H1 (cell line): ENCODE data around the gene NLK. TPM values are rescaled to one million over a fixed set of nuclear protein-coding genes. Genes with fewer than 3 reads are reported as not detected.

Experiments used
- CTCF ChIA-PET: fragments of 300-600 bp; sonication (Branson Sonifier 250); formaldehyde crosslinking; loops from one replicate; lab custom pipeline; 2021; ENCODE audit not compliant: partially characterized antibody; lab: Charles Lee
- POLR2A ChIA-PET: fragments of 300-600 bp; sonication (Branson Sonifier 250); formaldehyde crosslinking; loops from one replicate; lab custom pipeline; 2021; ENCODE audit warnings: inconsistent platforms; ENCODE audit not compliant: partially characterized antibody; lab: Charles Lee
- DNase-seq, 2 experiments: peaks; one replicate each; pipeline versions ENCODE4 v3.0.0 to v3.0.0-alpha.2; 2010 to 2022; ENCODE audit warnings: low spot score in 2 of 2, low read depth in 1 of 2, mixed read lengths in 1 of 2
- FAIRE-seq: peaks from 2 replicates; lab custom pipeline; 2011; peaks lifted over from hg19 to GRCh38; lab: Jason Lieb, UNC
- H2AFZ ChIP-seq: 2 replicates; pipeline ENCODE4 v1.8.1; 2012; ENCODE audit warnings: low read length, inconsistent platforms
- H2AK5ac ChIP-seq: 2 replicates; pipeline ENCODE4 v1.6.1; 2013; ENCODE audit warnings: low read depth, low read length
- H2BK120ac ChIP-seq: replicated peaks from 2 replicates; pipeline ENCODE3; 2013; ENCODE audit warnings: low read depth, low read length, inconsistent platforms
- H2BK12ac ChIP-seq: 2 replicates; pipeline ENCODE4 v1.6.1; 2013; ENCODE audit warnings: low read depth, low read length
- H2BK15ac ChIP-seq: 2 replicates; pipeline ENCODE4 v1.6.1; 2013; ENCODE audit warnings: low read length
- H2BK20ac ChIP-seq: 2 replicates; pipeline ENCODE4 v1.6.1; 2013; ENCODE audit warnings: low read length
- H2BK5ac ChIP-seq: 2 replicates; pipeline ENCODE4 v1.6.1; 2013; ENCODE audit warnings: low read depth, low read length
- H3K14ac ChIP-seq: 2 replicates; pipeline ENCODE4 v1.6.1; 2013; ENCODE audit warnings: inconsistent platforms; ENCODE audit not compliant: insufficient read length
- H3K18ac ChIP-seq: 2 replicates; pipeline ENCODE4 v1.6.1; 2013; ENCODE audit warnings: low read length; ENCODE audit errors: extremely low read depth
- H3K23ac ChIP-seq: 2 replicates; pipeline ENCODE4 v1.6.1; 2013; ENCODE audit warnings: inconsistent platforms; ENCODE audit not compliant: insufficient read length
- H3K23me2 ChIP-seq: 2 replicates; pipeline ENCODE4 v1.6.1; 2013; ENCODE audit warnings: low read depth, low read length
- H3K27ac ChIP-seq: 2 replicates; pipeline ENCODE4 v1.6.1; 2011; ENCODE audit warnings: low read depth, low read length, inconsistent platforms
- H3K27me3 ChIP-seq, 4 experiments: replicated peaks in 1 of 4; 1 replicate in 1 of 4; 2 replicates in 3 of 4; pipeline versions ENCODE4 v1.6.1 to v1.8.1; 2011 to 2013; ENCODE audit warnings: low read length in 3 of 4, mild to moderate bottlenecking in 3 of 4, inconsistent platforms in 2 of 4, mixed read lengths in 2 of 4, moderate library complexity in 1 of 4; ENCODE audit not compliant: control insufficient read depth in 3 of 4, insufficient read depth in 3 of 4; ENCODE audit errors: extremely low read depth in 1 of 4
- H3K36me3 ChIP-seq, 4 experiments: 2 replicates each; pipeline versions ENCODE4 v1.6.1 to v1.8.1; 2011 to 2013; ENCODE audit warnings: mild to moderate bottlenecking in 4 of 4, low read length in 3 of 4, moderate library complexity in 2 of 4, control low read depth in 1 of 4, inconsistent platforms in 1 of 4; ENCODE audit not compliant: insufficient read depth in 4 of 4, control insufficient read depth in 2 of 4
- H3K4ac ChIP-seq: replicated peaks from 2 replicates; pipeline ENCODE3; 2013; ENCODE audit warnings: low read length, low read depth, mixed read lengths, inconsistent platforms; ENCODE audit not compliant: insufficient read length
- H3K4me1 ChIP-seq, 4 experiments: replicated peaks in 1 of 4; 1 replicate in 1 of 4; 2 replicates in 3 of 4; pipeline versions ENCODE4 v1.6.1 to v1.8.1; 2011 to 2013; ENCODE audit warnings: low read length in 3 of 4, inconsistent platforms in 2 of 4, mixed read lengths in 1 of 4; ENCODE audit not compliant: insufficient read depth in 4 of 4, control insufficient read depth in 3 of 4
- H3K4me2 ChIP-seq, 2 experiments: 2 replicates each; pipeline versions ENCODE4 v1.6.1 to v1.8.1; 2011 to 2013; ENCODE audit warnings: low read depth in 2 of 2, low read length in 2 of 2, control low read depth in 1 of 2, inconsistent platforms in 1 of 2, mild to moderate bottlenecking in 1 of 2; ENCODE audit not compliant: insufficient read depth in 1 of 2
- H3K4me3 ChIP-seq, 4 experiments: fragments of 200-600, 300-600 bp in 1 of 4; sonication (generic), shearing (Covaris generic), sonication (Bioruptor Twin) in 1 of 4; 2 replicates each; pipeline versions ENCODE4 v1.5.1 to v1.8.1; 2011 to 2016; ENCODE audit warnings: low read length in 4 of 4, low read depth in 3 of 4, control low read depth in 2 of 4, inconsistent platforms in 2 of 4, mild to moderate bottlenecking in 2 of 4, mixed read lengths in 1 of 4, moderate library complexity in 1 of 4; ENCODE audit not compliant: insufficient read depth in 2 of 4; ENCODE audit errors: extremely low read depth in 1 of 4
- H3K56ac ChIP-seq: replicated peaks from 2 replicates; pipeline ENCODE3; 2013; ENCODE audit warnings: low read depth, mild to moderate bottlenecking, mixed read lengths, low read length, inconsistent platforms; ENCODE audit not compliant: insufficient read length
- H3K79me1 ChIP-seq: 2 replicates; pipeline ENCODE4 v1.6.1; 2013; ENCODE audit warnings: low read depth, low read length, control low read depth
- H3K79me2 ChIP-seq, 2 experiments: 2 replicates each; pipeline versions ENCODE4 v1.6.1 to v1.8.1; 2012 to 2013; ENCODE audit warnings: low read length in 2 of 2, mild to moderate bottlenecking in 2 of 2, inconsistent platforms in 1 of 2; ENCODE audit not compliant: insufficient read depth in 2 of 2, control insufficient read depth in 1 of 2
- H3K9ac ChIP-seq, 4 experiments: replicated peaks in 1 of 4; 1 replicate in 1 of 4; 2 replicates in 3 of 4; pipeline versions ENCODE4 v1.6.1 to v1.8.1; 2011 to 2013; ENCODE audit warnings: low read depth in 3 of 4, low read length in 3 of 4, control low read depth in 2 of 4, mild to moderate bottlenecking in 2 of 4, moderate library complexity in 2 of 4, inconsistent platforms in 1 of 4; ENCODE audit errors: extremely low read depth in 1 of 4
- H3K9me3 ChIP-seq, 2 experiments: 2 replicates each; pipeline versions ENCODE4 v1.6.1 to v1.8.1; 2012 to 2013; ENCODE audit warnings: mild to moderate bottlenecking in 2 of 2, moderate library complexity in 2 of 2, control low read depth in 1 of 2, inconsistent platforms in 1 of 2, low read depth in 1 of 2, low read length in 1 of 2, mixed read lengths in 1 of 2; ENCODE audit not compliant: insufficient read depth in 2 of 2
- H4K20me1 ChIP-seq, 2 experiments: replicated peaks in 1 of 2; 2 replicates each; pipeline versions ENCODE3 to v1.8.1; 2011 to 2013; ENCODE audit warnings: inconsistent platforms in 2 of 2, low read length in 2 of 2, mild to moderate bottlenecking in 1 of 2; ENCODE audit not compliant: insufficient read depth in 2 of 2, control insufficient read depth in 1 of 2
- H4K5ac ChIP-seq: 2 replicates; pipeline ENCODE4 v1.6.1; 2013; ENCODE audit warnings: low read length, low read depth, mixed read lengths, inconsistent platforms; ENCODE audit not compliant: insufficient read length
- H4K8ac ChIP-seq: 2 replicates; pipeline ENCODE4 v1.8.0; 2013; ENCODE audit warnings: mild to moderate bottlenecking, moderate library complexity, low read length, inconsistent platforms; ENCODE audit not compliant: insufficient read depth; ENCODE audit errors: extremely low read depth
- H4K91ac ChIP-seq: replicated peaks from 2 replicates; pipeline ENCODE3; 2013; ENCODE audit warnings: low read length, mixed read lengths, inconsistent platforms; ENCODE audit not compliant: insufficient read length
- CBX8 ChIP-seq: fragments of 300-800, 300-1000 bp; sonication (generic); IDR thresholded peaks from 2 replicates; pipeline ENCODE4 v1.7.1; 2016; ENCODE audit warnings: low read depth, low read length, borderline replicate concordance
- CEBPB ChIP-seq: IDR thresholded peaks from 2 replicates; pipeline ENCODE4 v1.6.1; 2012; ENCODE audit warnings: low read depth, low read length
- CHD1 ChIP-seq: IDR thresholded peaks from 2 replicates; pipeline ENCODE4 v1.6.1; 2012; ENCODE audit warnings: low read depth, low read length, improper control_type of control experiment
- EP300 ChIP-seq, 2 experiments: IDR thresholded peaks; 1 replicate in 1 of 2; 2 replicates in 1 of 2; pipeline ENCODE4 v1.6.1; 2011 to 2012; ENCODE audit warnings: low read depth in 2 of 2, low read length in 2 of 2, mild to moderate bottlenecking in 2 of 2, borderline replicate concordance in 1 of 2, inconsistent platforms in 1 of 2, moderate library complexity in 1 of 2
- GTF2F1 ChIP-seq: IDR thresholded peaks from 2 replicates; pipeline ENCODE4 v1.6.1; 2012; ENCODE audit warnings: low read depth, low read length, improper control_type of control experiment, borderline replicate concordance
- HDAC6 ChIP-seq: IDR thresholded peaks from one replicate; pipeline ENCODE4 v1.7.1; 2012; ENCODE audit warnings: low read depth, mild to moderate bottlenecking, inconsistent platforms, low read length, moderate library complexity
- JUND ChIP-seq: IDR thresholded peaks from 2 replicates; pipeline ENCODE4 v1.6.1; 2011; ENCODE audit warnings: mild to moderate bottlenecking, improper control_type of control experiment, low read length
- NANOG ChIP-seq: IDR thresholded peaks from 2 replicates; pipeline ENCODE4 v1.6.1; 2011; ENCODE audit warnings: low read length, low read depth, mild to moderate bottlenecking, inconsistent platforms; ENCODE audit not compliant: insufficient read depth, poor library complexity, severe bottlenecking
- RFX5 ChIP-seq: IDR thresholded peaks from 2 replicates; pipeline ENCODE4 v1.6.1; 2011; ENCODE audit warnings: low read depth, low read length, improper control_type of control experiment, borderline replicate concordance
- SAP30 ChIP-seq: fragments of 300-600 bp; sonication (generic); IDR thresholded peaks from 2 replicates; pipeline ENCODE4 v1.7.1; 2012; ENCODE audit warnings: low read length, moderate library complexity, mild to moderate bottlenecking, inconsistent platforms; ENCODE audit not compliant: insufficient read depth, insufficient replicate concordance
- SP1 ChIP-seq: IDR thresholded peaks from 2 replicates; pipeline ENCODE4 v1.6.1; 2011; ENCODE audit warnings: low read depth, low read length
- SRF ChIP-seq: IDR thresholded peaks from 2 replicates; pipeline ENCODE4 v1.6.1; 2011; ENCODE audit warnings: mild to moderate bottlenecking, low read depth, low read length, moderate library complexity
- TAF7 ChIP-seq: optimal IDR thresholded peaks from 2 replicates; pipeline ENCODE3; 2011; ENCODE audit warnings: low read depth, mild to moderate bottlenecking, inconsistent platforms, low read length, moderate library complexity, borderline replicate concordance
- TBP ChIP-seq: IDR thresholded peaks from 2 replicates; pipeline ENCODE4 v1.6.1; 2011; ENCODE audit warnings: low read depth, low read length, improper control_type of control experiment
- YY1 ChIP-seq: IDR thresholded peaks from 2 replicates; pipeline ENCODE4 v1.6.1; 2011; ENCODE audit warnings: low read depth, mild to moderate bottlenecking, low read length
- WGBS, 2 experiments: shearing (Covaris generic) in 1 of 2; methylation state at CpG; one replicate each; pipeline versions ENCODE4 v1.1.6 to v1.1.7; 2013 to 2015; ENCODE audit warnings: low lambda C conversion rate in 2 of 2, mixed read lengths in 2 of 2, inconsistent platforms in 1 of 2, low coverage in 1 of 2, missing lambda C conversion rate in 1 of 2; ENCODE audit not compliant: insufficient replicate concordance in 2 of 2, insufficient coverage in 1 of 2, insufficient read length in 1 of 2; ENCODE audit errors: extremely low coverage in 1 of 2, missing lambda C conversion rate in 1 of 2; 5-methylcytosine and 5-hydroxymethylcytosine counted together
- polyA plus RNA-seq, 7 experiments: library from polyadenylated mRNA; depleted of rRNA in 3 of 7; stranded (reverse) in 5 of 7; unstranded in 2 of 7; fragments of >200 nt in 5 of 7; fragments of 200-250 nt in 2 of 7; gene quantifications; 1 replicate in 5 of 7; 2 replicates in 1 of 7; 4 replicates in 1 of 7; pipeline versions ENCODE4 v1.2.1 to v1.2.3, GENCODE V29; 2011 to 2013; ENCODE audit warnings: missing spikeins in 2 of 7, mixed read lengths in 2 of 7
- total RNA-seq: library from RNA; stranded (reverse); fragmentation: NEBNext Ultra II Directional; extraction: Animal tissue kit (Norgen Biotek cat#: 25700); gene quantifications from 2 replicates; pipeline ENCODE4 v1.2.1, GENCODE V29; 2021

The NLK gene
- total and polyA plus RNA-seq, 2 of the 8 experiments (the other 6 are each of a cell fraction or from before 2014, with no cell fraction given) = 30.8 to 49.9 TPM

- H3K14ac ChIP-seq = no peak overlapping the region
- H3K79me1 ChIP-seq = peaks cover 2% of the 10 kb centered on the region; the same call in 1 of the 2 replicates
- no peak overlapping the region for H3K27ac ChIP-seq
- no peak overlapping the region for H4K8ac ChIP-seq
- H2BK15ac ChIP-seq = no peak overlapping the region
- no peaks in the 10 kb centered on the region for H3K9me3 ChIP-seq
- no peak overlapping the region for H3K56ac ChIP-seq
- H3K18ac ChIP-seq = no peak overlapping the region
- no peaks in the 10 kb centered on the region for H3K27me3 ChIP-seq
- H4K20me1 ChIP-seq = peaks cover 0 to 5% of the 10 kb centered on the region in 2 experiments
- H2AFZ ChIP-seq = no peak overlapping the region
- FAIRE-seq (no peak), DNase-seq (no peak)
- H3K4me1 ChIP-seq = peaks cover 2 to 10% (median 6%) of the 10 kb centered on the region in 4 experiments; a peak in 5 of 7 replicates
- no peak overlapping the region for H3K9ac ChIP-seq
- ChIA-PET CTCF (no interaction called here), POLR2A (no interaction called here)
- H4K91ac ChIP-seq = no peak overlapping the region
- 79% methylated on average over 1 of the region's 1 CpG; no CpG with 5 or more reads in 1 of the 2 experiments for WGBS, 2 experiments
- no peak overlapping the region for H3K4ac ChIP-seq
- peaks cover 0 to 63% of the 10 kb centered on the region in 2 experiments; a peak in 2 of 4 replicates for H3K79me2 ChIP-seq
- H2BK120ac ChIP-seq = no peak overlapping the region
- H2AK5ac ChIP-seq = no peak overlapping the region
- no peak overlapping the region for H3K4me3 ChIP-seq
- H4K5ac ChIP-seq = no peak overlapping the region
- H2BK20ac ChIP-seq = no peak overlapping the region
- peaks cover 0 to 5% (median 0%) of the 10 kb centered on the region in 4 experiments; a peak in 1 of 8 replicates for H3K36me3 ChIP-seq
- no peak overlapping the region for H2BK12ac ChIP-seq
- H3K23ac ChIP-seq = no peak overlapping the region
- no peak overlapping the region for H3K4me2 ChIP-seq
- no peaks in the 10 kb centered on the region for H3K23me2 ChIP-seq
- H2BK5ac ChIP-seq = no peak overlapping the region
- TF ChIP-seq CEBPB (no peak), YY1 (no peak), EP300 (IDR thresholded peaks at IDR 0.05; ENCODE audit: borderline replicate concordance in 1 of 2, low read depth in 2 of 2, low read length in 2 of 2) (no peak), SRF (no peak), RFX5 (no peak), NANOG (no peak), SP1 (no peak), JUND (no peak), TAF7 (no peak), HDAC6 (no peak), GTF2F1 (no peak), CHD1 (no peak), CBX8 (no peak), SAP30 (no peak), TBP (no peak)
Measured at GRCh38 chr17:28118362-28118761, 75.9 kb downstream of the NLK start.
